Measurements from ENCODE around the gene ZC3H12D.

- TF ChIP-seq POLR2A (IDR thresholded peaks at IDR 0.05) (no peak), CTCF (IDR thresholded peaks at IDR 0.05) (no peak)
Observed at GRCh38 chr6:149474108-149474935, 10.5 kb downstream of the ZC3H12D start.
